OCI-LY1 (cell line): ENCODE measurements around the gene COBL.

Experiments used
- H2AFZ ChIP-seq: fragments of 200-600 bp; sonication (generic), shearing (Covaris generic); 2 replicates; pipeline ENCODE4 v1.6.0; 2014; ENCODE audit warnings: antibody characterized with exemption, mild to moderate bottlenecking, low read length
- H3F3A ChIP-seq: fragments of 200-600 bp; sonication (generic), shearing (Covaris generic); 2 replicates; pipeline ENCODE4 v1.6.0; 2014; ENCODE audit warnings: mild to moderate bottlenecking, antibody characterized with exemption, low read length, moderate library complexity; ENCODE audit not compliant: insufficient read depth
- H3K27ac ChIP-seq: fragments of 200-600 bp; sonication (generic); 2 replicates; pipeline ENCODE4 v1.5.1; 2014; ENCODE audit warnings: low read length, mixed run types, mild to moderate bottlenecking, low read depth; ENCODE audit not compliant: poor library complexity, severe bottlenecking
- H3K27me3 ChIP-seq: fragments of 200-600 bp; sonication (generic); 2 replicates; pipeline ENCODE4 v1.6.0; 2014; ENCODE audit warnings: antibody characterized with exemption, mild to moderate bottlenecking, low read length, moderate library complexity; ENCODE audit not compliant: insufficient read depth
- H3K36me3 ChIP-seq: fragments of 200-600 bp; sonication (generic); 2 replicates; pipeline ENCODE4 v1.6.1; 2014; ENCODE audit warnings: mild to moderate bottlenecking, antibody characterized with exemption, low read length, moderate library complexity, mixed read lengths; ENCODE audit not compliant: insufficient read depth
- H3K4me1 ChIP-seq: fragments of 200-600 bp; sonication (generic); 2 replicates; pipeline ENCODE4 v1.5.1; 2014; ENCODE audit warnings: mild to moderate bottlenecking, low read length, moderate library complexity; ENCODE audit not compliant: insufficient read depth, severe bottlenecking
- H3K4me2 ChIP-seq: fragments of 200-600 bp; sonication (generic), shearing (Covaris generic); 2 replicates; pipeline ENCODE4 v1.6.1; 2014; ENCODE audit warnings: low read length
- H3K4me3 ChIP-seq: fragments of 200-600 bp; sonication (generic); 2 replicates; pipeline ENCODE4 v1.5.1; 2014; ENCODE audit warnings: low read length, low read depth, mild to moderate bottlenecking, mixed read lengths; ENCODE audit not compliant: poor library complexity, severe bottlenecking
- H3K79me2 ChIP-seq: fragments of 200-600 bp; shearing (Covaris generic); 2 replicates; pipeline ENCODE4 v1.6.1; 2016; ENCODE audit warnings: mixed run types, low read length, mixed read lengths; ENCODE audit not compliant: insufficient read depth
- H3K9ac ChIP-seq: fragments of 200-600 bp; sonication (generic), shearing (Covaris generic); 2 replicates; pipeline ENCODE4 v1.6.1; 2014; ENCODE audit warnings: mild to moderate bottlenecking, low read length, mixed read lengths
- H3K9me2 ChIP-seq: fragments of 200-600 bp; sonication (generic), shearing (Covaris generic); 2 replicates; pipeline ENCODE4 v1.6.1; 2014; ENCODE audit warnings: low read depth, mild to moderate bottlenecking, low read length, mixed read lengths
- H3K9me3 ChIP-seq: fragments of 200-600 bp; shearing (Covaris generic); 2 replicates; pipeline ENCODE4 v1.6.1; 2014; ENCODE audit warnings: low read length, mixed read lengths
- H4K20me1 ChIP-seq: fragments of 200-600 bp; sonication (generic), shearing (Covaris generic); 2 replicates; pipeline ENCODE4 v1.6.0; 2016; ENCODE audit warnings: mild to moderate bottlenecking, low read length; ENCODE audit not compliant: insufficient read depth
- EZH2 ChIP-seq: fragments of 200-600 bp; sonication (generic), shearing (Covaris generic); IDR thresholded peaks from 2 replicates; pipeline ENCODE4 v1.8.0; 2017; ENCODE audit warnings: borderline replicate concordance, mixed run types, mild to moderate bottlenecking, antibody characterized with exemption, low read length, moderate library complexity, mixed read lengths
- TF ChIP-seq, protein P1 (sequence below): fragments of 200-600 bp; sonication (generic), shearing (Covaris generic); IDR thresholded peaks from 2 replicates; pipeline ENCODE4 v1.5.1; 2017; ENCODE audit warnings: mild to moderate bottlenecking, antibody characterized with exemption, low read length, moderate library complexity, mixed read lengths

COBL gene

DNA sequence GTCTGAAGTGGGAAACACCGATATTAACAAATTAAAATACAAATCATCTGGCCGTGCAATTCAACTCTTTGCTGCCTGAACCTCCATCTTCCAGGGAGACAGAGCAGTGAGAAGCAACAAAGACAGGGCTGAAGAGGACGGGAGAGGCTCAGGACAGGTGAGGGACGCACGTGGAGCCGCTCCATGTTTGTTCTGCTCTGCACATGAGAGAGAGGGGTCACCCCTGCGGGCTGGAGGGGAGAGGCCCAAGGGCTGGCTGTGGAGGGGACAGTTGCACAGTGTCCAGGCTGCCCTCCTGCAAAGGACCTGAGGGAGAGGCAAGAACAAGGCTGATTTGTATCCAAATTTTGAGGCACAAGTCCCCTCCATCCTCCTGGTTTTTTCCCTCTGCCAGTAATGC, 41.7 kb downstream of the COBL start:
- no peaks in the 10 kb centered on the region for H3K9me3 ChIP-seq
- H3K4me1 ChIP-seq, result no peaks in the 10 kb centered on the region
- TF ChIP-seq, protein P1, sequence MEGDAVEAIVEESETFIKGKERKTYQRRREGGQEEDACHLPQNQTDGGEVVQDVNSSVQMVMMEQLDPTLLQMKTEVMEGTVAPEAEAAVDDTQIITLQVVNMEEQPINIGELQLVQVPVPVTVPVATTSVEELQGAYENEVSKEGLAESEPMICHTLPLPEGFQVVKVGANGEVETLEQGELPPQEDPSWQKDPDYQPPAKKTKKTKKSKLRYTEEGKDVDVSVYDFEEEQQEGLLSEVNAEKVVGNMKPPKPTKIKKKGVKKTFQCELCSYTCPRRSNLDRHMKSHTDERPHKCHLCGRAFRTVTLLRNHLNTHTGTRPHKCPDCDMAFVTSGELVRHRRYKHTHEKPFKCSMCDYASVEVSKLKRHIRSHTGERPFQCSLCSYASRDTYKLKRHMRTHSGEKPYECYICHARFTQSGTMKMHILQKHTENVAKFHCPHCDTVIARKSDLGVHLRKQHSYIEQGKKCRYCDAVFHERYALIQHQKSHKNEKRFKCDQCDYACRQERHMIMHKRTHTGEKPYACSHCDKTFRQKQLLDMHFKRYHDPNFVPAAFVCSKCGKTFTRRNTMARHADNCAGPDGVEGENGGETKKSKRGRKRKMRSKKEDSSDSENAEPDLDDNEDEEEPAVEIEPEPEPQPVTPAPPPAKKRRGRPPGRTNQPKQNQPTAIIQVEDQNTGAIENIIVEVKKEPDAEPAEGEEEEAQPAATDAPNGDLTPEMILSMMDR, result no peak
- TF ChIP-seq EZH2, result no peak
- no peak overlapping the region for H3K4me3 ChIP-seq
- no peaks in the 10 kb centered on the region; the same call in 1 of the 2 replicates for H3K27me3 ChIP-seq
- H3K4me2 ChIP-seq, result no peak overlapping the region
- H3K36me3 ChIP-seq, result no peaks in the 10 kb centered on the region
- H3K79me2 ChIP-seq, result no peaks in the 10 kb centered on the region
- no peak overlapping the region for H2AFZ ChIP-seq
- H3K9me2 ChIP-seq, result no peaks in the 10 kb centered on the region
- no peaks in the 10 kb centered on the region for H4K20me1 ChIP-seq
- no peaks in the 10 kb centered on the region for H3F3A ChIP-seq
- H3K27ac ChIP-seq, result no peak overlapping the region
- H3K9ac ChIP-seq, result no peak overlapping the region

DNA sequence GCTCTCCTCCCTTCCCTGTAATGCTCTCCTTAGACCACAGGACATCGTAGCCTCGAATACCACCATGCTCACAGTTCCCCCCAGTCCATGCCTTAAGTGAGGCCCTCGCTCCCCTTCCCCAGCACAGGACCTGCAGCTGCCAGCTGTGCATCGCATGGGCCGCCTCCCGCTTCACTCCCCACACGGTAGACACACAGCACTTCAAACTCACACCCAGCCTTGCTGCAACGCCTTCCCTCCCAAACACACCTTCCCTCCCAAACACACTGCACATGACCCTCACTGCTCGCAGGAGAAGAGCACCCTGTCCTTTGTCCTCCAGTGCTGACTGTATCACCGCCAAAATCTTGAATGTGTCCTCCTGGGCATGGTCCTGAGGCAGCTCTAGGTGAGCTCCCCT, 42.6 kb downstream of the COBL start:
- Histone ChIP-seq H3K9me3 (no peaks in the 10 kb centered on the region), H3K4me3 (no peak overlapping the region), H3K27me3 (no peaks in the 10 kb centered on the region; the same call in 1 of the 2 replicates), H3K79me2 (no peaks in the 10 kb centered on the region), H3F3A (no peaks in the 10 kb centered on the region), H3K36me3 (no peaks in the 10 kb centered on the region), H3K4me1 (no peaks in the 10 kb centered on the region), H3K4me2 (no peak overlapping the region), H2AFZ (no peak overlapping the region), H3K27ac (no peak overlapping the region), H3K9ac (no peak overlapping the region), H3K9me2 (no peaks in the 10 kb centered on the region), H4K20me1 (no peaks in the 10 kb centered on the region)
- TF ChIP-seq, protein P1, result no peak
- TF ChIP-seq EZH2, result no peak

DNA sequence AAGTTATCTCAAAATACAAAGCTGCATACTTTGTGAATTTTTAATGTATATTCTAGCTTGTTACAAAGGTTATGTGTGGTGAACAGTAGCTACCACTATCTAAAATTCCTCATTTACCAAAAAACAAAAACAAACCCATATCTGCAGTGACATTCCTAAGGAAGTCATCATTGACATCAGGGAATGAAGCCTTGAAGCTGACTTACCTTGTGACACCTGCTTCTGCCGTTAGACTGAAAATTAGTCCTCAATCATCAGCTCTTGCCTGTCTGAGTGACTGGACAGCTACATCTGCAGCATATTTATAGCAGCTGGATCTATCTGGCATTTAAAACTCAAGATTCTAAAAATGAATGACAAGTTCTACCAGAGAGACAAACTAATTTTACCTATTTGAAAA, 43.2 kb downstream of the COBL start:
- H3K79me2 ChIP-seq, result no peaks in the 10 kb centered on the region
- H3K4me1 ChIP-seq, result no peaks in the 10 kb centered on the region
- H3K36me3 ChIP-seq, result no peaks in the 10 kb centered on the region
- H4K20me1 ChIP-seq, result no peaks in the 10 kb centered on the region
- H3K4me2 ChIP-seq, result no peak overlapping the region
- no peaks in the 10 kb centered on the region; the same call in 1 of the 2 replicates for H3K27me3 ChIP-seq
- no peak overlapping the region for H2AFZ ChIP-seq
- no peaks in the 10 kb centered on the region for H3K9me3 ChIP-seq
- no peaks in the 10 kb centered on the region for H3F3A ChIP-seq
- no peak overlapping the region for H3K9ac ChIP-seq
- TF ChIP-seq, protein P1, result no peak
- no peak for TF ChIP-seq EZH2
- no peaks in the 10 kb centered on the region for H3K9me2 ChIP-seq
- H3K27ac ChIP-seq, result no peak overlapping the region
- H3K4me3 ChIP-seq, result no peak overlapping the region
